Stimulated activated memory B cell treated with anti-CD40 and anti-IgM and Interleukin-4, amounts not matched to agents 10 μg/mL and 1 μg/mL and 100 μg/mL, for 72 hours (primary cell): Measurements from ENCODE around the gene DLGAP1.

Source experiments
- ATAC-seq: fragments of 150-1000 bp; cut with Tn5 transposase; 2 replicates; pipeline ENCODE4 v1.10.0; 2021
- H3K27ac Mint-ChIP-seq: one replicate; pipeline ENCODE4 v1.8.0; 2022; ENCODE audit warnings: mild to moderate bottlenecking, mixed read lengths
- H3K27me3 Mint-ChIP-seq: one replicate; pipeline ENCODE4 v1.8.0; 2022; ENCODE audit warnings: mixed read lengths
- H3K36me3 Mint-ChIP-seq: one replicate; pipeline ENCODE4 v1.8.0; 2022; ENCODE audit warnings: mixed read lengths
- H3K4me1 Mint-ChIP-seq: one replicate; pipeline ENCODE4 v1.8.0; 2022; ENCODE audit warnings: mixed read lengths
- H3K4me3 Mint-ChIP-seq: one replicate; pipeline ENCODE4 v1.8.0; 2022; ENCODE audit warnings: mild to moderate bottlenecking, moderate library complexity, mixed read lengths
- H3K9me3 Mint-ChIP-seq: one replicate; pipeline ENCODE4 v1.8.0; 2022; ENCODE audit warnings: mixed read lengths

Gene DLGAP1

GRCh38 chr18:4208366-4208765 is 246.7 kb downstream of the DLGAP1 start:
- H3K27me3 Mint-ChIP-seq, result no peaks in the 10 kb centered on the region
- H3K4me1 Mint-ChIP-seq, result no peaks in the 10 kb centered on the region
- no peak overlapping the region for H3K4me3 Mint-ChIP-seq
- no peak overlapping the region for H3K27ac Mint-ChIP-seq
- H3K9me3 Mint-ChIP-seq, result peaks cover 17% of the 10 kb centered on the region
- no peaks in the 10 kb centered on the region for H3K36me3 Mint-ChIP-seq
- ATAC-seq, result no peak

GRCh38 chr18:4207383-4207985 is 247.6 kb downstream of the DLGAP1 start:
- Mint-ChIP-seq H3K4me1 (no peaks in the 10 kb centered on the region), H3K36me3 (no peaks in the 10 kb centered on the region), H3K9me3 (peaks cover 17% of the 10 kb centered on the region), H3K27ac (no peak overlapping the region), H3K27me3 (no peaks in the 10 kb centered on the region), H3K4me3 (no peak overlapping the region)
- no peak for ATAC-seq

- Mint-ChIP-seq H3K4me1 (no peaks in the 10 kb centered on the region), H3K27me3 (no peaks in the 10 kb centered on the region), H3K27ac (no peak overlapping the region), H3K9me3 (peaks cover 17% of the 10 kb centered on the region), H3K36me3 (no peaks in the 10 kb centered on the region), H3K4me3 (no peak overlapping the region)
- no peak for ATAC-seq
These were observed 250.7 kb downstream of the DLGAP1 start for GRCh38 chr18:4204438-4204720.

- no peak for ATAC-seq
- Mint-ChIP-seq H3K4me1 (no peaks in the 10 kb centered on the region), H3K27me3 (no peaks in the 10 kb centered on the region), H3K27ac (no peak overlapping the region), H3K9me3 (peaks cover 17% of the 10 kb centered on the region), H3K4me3 (no peak overlapping the region), H3K36me3 (no peaks in the 10 kb centered on the region)
These were observed 251.3 kb downstream of the DLGAP1 start for GRCh38 chr18:4203568-4204437.

GRCh38 chr18:4200399-4200798 is 254.7 kb downstream of the DLGAP1 start:
- H3K4me1 Mint-ChIP-seq, result no peaks in the 10 kb centered on the region
- H3K36me3 Mint-ChIP-seq, result no peaks in the 10 kb centered on the region
- no peaks in the 10 kb centered on the region for H3K27me3 Mint-ChIP-seq
- ATAC-seq, result no peak
- H3K9me3 Mint-ChIP-seq, result peaks cover 6% of the 10 kb centered on the region
- H3K4me3 Mint-ChIP-seq, result no peak overlapping the region
- H3K27ac Mint-ChIP-seq, result no peak overlapping the region

GRCh38 chr18:4198956-4199355 is 256.2 kb downstream of the DLGAP1 start:
- peak; percentile 8 for ATAC-seq
- no peak overlapping the region for H3K4me3 Mint-ChIP-seq
- no peaks in the 10 kb centered on the region for H3K27me3 Mint-ChIP-seq
- H3K4me1 Mint-ChIP-seq, result no peaks in the 10 kb centered on the region
- no peak overlapping the region for H3K27ac Mint-ChIP-seq
- peaks cover 4% of the 10 kb centered on the region for H3K9me3 Mint-ChIP-seq
- no peaks in the 10 kb centered on the region for H3K36me3 Mint-ChIP-seq

GRCh38 chr18:4196351-4196750 is 258.8 kb downstream of the DLGAP1 start:
- H3K4me3 Mint-ChIP-seq, result no peak overlapping the region
- no peaks in the 10 kb centered on the region for H3K36me3 Mint-ChIP-seq
- H3K4me1 Mint-ChIP-seq, result no peaks in the 10 kb centered on the region
- H3K27ac Mint-ChIP-seq, result no peak overlapping the region
- H3K9me3 Mint-ChIP-seq, result peaks cover 10% of the 10 kb centered on the region
- no peak for ATAC-seq
- H3K27me3 Mint-ChIP-seq, result no peaks in the 10 kb centered on the region

GRCh38 chr18:4193086-4193485 is 262.0 kb downstream of the DLGAP1 start:
- no peaks in the 10 kb centered on the region for H3K36me3 Mint-ChIP-seq
- no peak overlapping the region for H3K27ac Mint-ChIP-seq
- H3K4me1 Mint-ChIP-seq, result no peaks in the 10 kb centered on the region
- no peaks in the 10 kb centered on the region for H3K27me3 Mint-ChIP-seq
- H3K9me3 Mint-ChIP-seq, result peaks cover 11% of the 10 kb centered on the region
- no peak overlapping the region for H3K4me3 Mint-ChIP-seq
- no peak for ATAC-seq

- H3K27ac Mint-ChIP-seq, result no peak overlapping the region
These were observed 273.1 kb downstream of the DLGAP1 start for GRCh38 chr18:4181882-4182568.

GRCh38 chr18:4181086-4181485 is 274.0 kb downstream of the DLGAP1 start:
- H3K4me1 Mint-ChIP-seq, result no peaks in the 10 kb centered on the region
- ATAC-seq, result no peak
- H3K4me3 Mint-ChIP-seq, result no peak overlapping the region
- no peaks in the 10 kb centered on the region for H3K27me3 Mint-ChIP-seq
- no peaks in the 10 kb centered on the region for H3K36me3 Mint-ChIP-seq
- no peak overlapping the region for H3K27ac Mint-ChIP-seq
- peaks cover 5% of the 10 kb centered on the region for H3K9me3 Mint-ChIP-seq

More at GRCh38 chr18:4181882-4182568, 273.1 kb downstream of the DLGAP1 start:
- Mint-ChIP-seq H3K4me1 (no peaks in the 10 kb centered on the region), H3K4me3 (no peak overlapping the region), H3K27me3 (no peaks in the 10 kb centered on the region), H3K9me3 (peaks cover 9% of the 10 kb centered on the region), H3K36me3 (no peaks in the 10 kb centered on the region)
- ATAC-seq, result no peak

- H3K4me3 Mint-ChIP-seq, result no peak overlapping the region
- no peaks in the 10 kb centered on the region for H3K27me3 Mint-ChIP-seq
- no peaks in the 10 kb centered on the region for H3K36me3 Mint-ChIP-seq
- no peaks in the 10 kb centered on the region for H3K4me1 Mint-ChIP-seq
- H3K27ac Mint-ChIP-seq, result no peak overlapping the region
- ATAC-seq, result no peak
- peaks cover 8% of the 10 kb centered on the region for H3K9me3 Mint-ChIP-seq
These were observed 282.7 kb downstream of the DLGAP1 start for GRCh38 chr18:4172196-4173100.

- Mint-ChIP-seq H3K27ac (no peak overlapping the region), H3K9me3 (peaks cover 7% of the 10 kb centered on the region), H3K36me3 (no peaks in the 10 kb centered on the region), H3K4me3 (no peak overlapping the region), H3K27me3 (no peaks in the 10 kb centered on the region), H3K4me1 (no peaks in the 10 kb centered on the region)
- no peak for ATAC-seq
These were observed 297.8 kb downstream of the DLGAP1 start for GRCh38 chr18:4157352-4157751.

- no peak for ATAC-seq
- Mint-ChIP-seq H3K27me3 (no peaks in the 10 kb centered on the region), H3K36me3 (no peaks in the 10 kb centered on the region), H3K9me3 (peaks cover under 1% of the 10 kb centered on the region), H3K4me1 (no peaks in the 10 kb centered on the region), H3K27ac (no peak overlapping the region), H3K4me3 (no peak overlapping the region)
These were observed 308.3 kb downstream of the DLGAP1 start for GRCh38 chr18:4146797-4147196.

GRCh38 chr18:4144201-4144600 is 310.9 kb downstream of the DLGAP1 start:
- no peak for ATAC-seq
- Mint-ChIP-seq H3K36me3 (no peaks in the 10 kb centered on the region), H3K9me3 (peaks cover 4% of the 10 kb centered on the region), H3K27me3 (no peaks in the 10 kb centered on the region), H3K4me3 (no peak overlapping the region), H3K4me1 (no peaks in the 10 kb centered on the region), H3K27ac (no peak overlapping the region)

- no peak for ATAC-seq
These were observed 311.5 kb downstream of the DLGAP1 start for GRCh38 chr18:4143585-4143984.

More at GRCh38 chr18:4143585-4143984, 311.5 kb downstream of the DLGAP1 start:
- Mint-ChIP-seq H3K36me3 (no peaks in the 10 kb centered on the region), H3K4me3 (no peak overlapping the region), H3K27me3 (no peaks in the 10 kb centered on the region), H3K27ac (no peak overlapping the region), H3K4me1 (no peaks in the 10 kb centered on the region), H3K9me3 (peaks cover 6% of the 10 kb centered on the region)
